ENCODE measurements around the gene CBFA2T2.
"Not testable (repeated sequence)": the region's sequence is repeated elsewhere in the genome, so short reads cannot be mapped to it uniquely, and the experiment has no call there.

The CBFA2T2 gene

DNA sequence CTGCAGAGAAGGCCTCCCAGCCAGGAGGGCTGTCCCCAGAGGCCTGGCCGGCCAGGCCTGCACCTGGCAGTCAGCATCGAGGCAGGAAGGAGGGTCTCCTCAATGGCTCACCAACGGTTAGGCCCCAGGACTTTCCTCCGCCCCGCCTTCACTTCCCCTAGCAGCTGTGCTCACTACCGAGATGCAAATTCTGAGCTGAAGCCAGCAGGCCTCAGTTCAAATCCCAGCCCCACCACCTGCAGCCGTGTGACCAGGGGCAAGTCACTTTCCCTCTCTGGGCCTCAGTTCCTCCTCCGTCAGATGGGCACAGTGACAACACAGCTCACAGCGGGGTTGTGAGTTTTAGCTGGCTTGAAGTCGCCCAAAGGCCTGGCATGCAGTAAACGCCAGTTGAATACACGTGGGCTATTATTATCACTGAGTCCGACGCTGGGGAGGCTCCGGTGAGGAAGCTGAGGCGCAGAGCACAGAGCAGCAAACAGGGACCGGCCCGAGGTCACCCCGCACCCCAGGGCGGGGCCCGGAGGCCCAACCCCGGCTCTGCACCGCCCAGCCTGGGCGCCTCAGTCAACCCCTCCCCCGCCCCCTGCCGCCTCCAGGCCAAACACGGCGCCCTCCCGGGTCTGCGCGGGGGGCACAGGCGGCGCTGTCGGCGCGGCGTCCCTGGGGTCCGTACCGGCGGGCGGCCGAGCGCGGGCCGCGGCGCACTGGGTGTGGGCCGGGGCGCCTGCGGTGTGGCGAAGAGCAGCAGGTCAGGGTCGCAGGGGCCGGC is 195.6 kb downstream of the CBFA2T2 start:
- DNase-seq, result peak; percentile 65

DNA sequence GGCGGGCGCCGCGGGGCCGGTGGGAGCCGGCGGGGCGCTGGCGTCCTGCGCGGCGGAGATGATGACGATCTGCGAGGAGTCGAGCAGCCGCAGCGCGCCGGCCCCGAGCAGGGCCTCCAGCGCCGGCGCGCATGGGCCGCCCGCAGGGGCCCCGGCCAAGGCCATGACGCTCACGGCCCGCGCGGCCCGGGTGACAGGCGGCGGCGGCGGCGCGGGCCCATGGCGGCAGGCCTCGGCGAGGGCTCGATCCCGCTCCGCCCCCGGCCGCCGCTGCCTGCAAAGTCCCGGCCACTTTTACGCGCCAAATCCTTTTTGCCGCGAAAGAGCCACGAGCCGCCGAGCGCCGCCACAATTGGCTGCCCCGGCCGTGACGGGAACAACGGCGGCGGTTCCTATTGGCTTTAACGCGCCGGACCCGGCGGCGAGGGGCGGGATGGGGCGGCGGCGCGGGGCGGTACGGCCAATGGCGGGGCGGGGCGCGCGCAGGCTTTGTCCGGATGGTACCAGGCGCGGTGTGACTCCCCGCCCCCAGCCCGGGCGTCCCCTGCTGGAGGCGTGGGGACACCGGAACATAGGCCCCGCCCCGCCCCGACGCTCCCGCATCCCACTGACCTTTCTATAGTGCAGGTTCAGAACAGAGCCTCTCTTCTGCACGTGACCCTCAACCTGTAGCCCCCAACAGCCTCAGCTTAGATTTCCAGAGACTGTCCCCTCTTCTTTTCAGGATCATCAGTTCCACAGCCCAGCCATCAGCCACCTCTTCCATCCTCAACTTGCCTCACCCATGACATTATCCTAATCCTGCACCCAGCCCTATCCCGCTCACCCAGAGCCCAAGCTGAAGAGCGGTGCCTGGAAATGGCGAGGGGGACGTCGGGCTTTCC is 196.4 kb downstream of the CBFA2T2 start, which contains the start of gene E2F1:
Gene E2F1, minus strand, starts transcription at position 286 of the 884 bp plus-strand sequence. Its CDS starts 121 bp downstream, at position 165.
- peak; percentile 96 for DNase-seq

DNA sequence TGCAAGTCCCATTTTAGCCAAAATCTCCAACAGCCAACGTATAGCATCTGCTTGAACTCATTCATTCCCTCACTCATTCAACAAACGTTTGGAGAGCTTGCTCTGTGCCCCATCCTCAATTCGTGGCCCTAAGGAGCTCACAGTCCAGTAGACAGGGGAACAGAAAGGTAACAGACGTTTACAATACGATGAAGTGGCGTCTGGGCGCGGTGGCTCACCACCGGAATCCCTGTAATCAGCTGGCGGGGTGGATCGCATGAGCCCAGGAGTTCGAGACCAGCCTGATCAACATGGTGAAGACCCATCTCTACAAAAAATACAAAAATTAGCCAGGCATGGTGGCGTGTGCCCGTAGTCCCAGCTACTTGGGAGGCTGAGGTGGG is 197.1 kb downstream of the CBFA2T2 start:
- no peak for DNase-seq

DNA sequence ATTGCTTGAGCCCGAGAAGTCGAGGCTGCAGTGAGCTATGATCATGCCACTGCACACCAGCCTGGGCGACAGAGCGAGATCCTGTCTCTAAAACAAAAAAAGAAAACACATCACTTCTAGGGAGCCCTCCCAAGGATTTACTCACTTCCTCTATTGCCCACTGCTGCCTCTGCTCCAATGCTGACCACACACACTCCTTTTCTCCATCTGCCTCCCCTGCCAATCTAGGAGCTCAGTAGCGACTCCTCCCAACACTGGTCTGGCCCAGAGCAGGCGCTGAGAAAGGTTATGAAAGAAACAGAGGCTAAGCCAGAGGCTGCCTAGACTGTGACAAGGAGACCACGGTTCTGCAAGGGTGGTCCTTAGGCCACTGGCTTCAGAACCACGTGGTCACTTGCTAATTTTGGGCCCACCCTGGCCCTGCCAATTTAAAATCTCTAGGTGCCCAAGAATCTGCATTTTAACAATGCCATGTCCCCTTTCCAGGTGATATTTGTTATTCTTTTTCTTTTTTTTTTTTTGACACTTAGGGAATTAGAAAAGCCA is 197.5 kb downstream of the CBFA2T2 start:
- no peak for DNase-seq

DNA sequence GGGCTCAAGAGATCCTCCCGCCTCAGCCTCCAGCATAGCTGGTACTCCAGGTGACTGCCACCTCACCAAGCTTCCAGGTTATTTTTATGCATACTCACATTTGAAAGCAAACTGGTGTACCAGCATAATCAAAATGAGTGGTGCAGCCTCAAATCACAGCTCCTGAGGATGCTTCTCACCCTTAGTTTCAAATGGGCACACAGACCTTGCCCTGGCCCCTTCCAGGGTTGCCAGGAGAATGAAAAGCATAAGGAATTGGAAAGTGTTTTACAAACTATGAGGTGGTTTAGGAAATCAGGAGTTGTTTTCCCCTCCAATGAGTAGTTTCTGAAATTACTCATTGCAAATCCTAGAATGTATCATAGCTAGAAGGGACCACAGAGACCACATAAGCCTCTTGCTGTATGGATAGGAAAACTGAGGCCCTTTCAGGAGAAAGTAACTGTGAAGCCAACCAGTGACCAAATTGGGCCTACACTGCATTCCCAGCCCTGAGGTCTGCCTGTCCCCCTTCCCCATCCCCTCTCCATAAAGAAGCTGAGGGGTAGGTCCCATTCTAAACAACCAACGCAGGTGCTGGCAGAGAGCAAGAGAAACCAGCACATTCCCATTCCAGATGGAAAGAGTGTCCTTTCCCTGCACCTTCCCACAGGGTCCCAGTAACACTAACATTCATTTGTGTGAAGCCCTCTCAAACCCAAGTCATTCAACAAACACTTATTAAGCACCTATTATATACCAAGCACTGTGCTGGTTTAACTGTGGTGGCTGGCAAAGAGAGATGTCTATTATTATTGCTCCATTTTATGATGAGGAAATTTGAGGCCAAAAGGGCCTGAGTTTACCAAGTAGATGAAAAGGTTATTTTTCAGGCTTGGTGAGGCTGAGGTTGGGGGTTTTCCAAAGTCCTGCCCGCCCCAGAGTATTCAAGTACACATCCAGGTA is 198.4 kb downstream of the CBFA2T2 start:
- no peak for DNase-seq

GRCh38 chr20:33688938-33689424 is 199.1 kb downstream of the CBFA2T2 start:
- no peak for DNase-seq

DNA sequence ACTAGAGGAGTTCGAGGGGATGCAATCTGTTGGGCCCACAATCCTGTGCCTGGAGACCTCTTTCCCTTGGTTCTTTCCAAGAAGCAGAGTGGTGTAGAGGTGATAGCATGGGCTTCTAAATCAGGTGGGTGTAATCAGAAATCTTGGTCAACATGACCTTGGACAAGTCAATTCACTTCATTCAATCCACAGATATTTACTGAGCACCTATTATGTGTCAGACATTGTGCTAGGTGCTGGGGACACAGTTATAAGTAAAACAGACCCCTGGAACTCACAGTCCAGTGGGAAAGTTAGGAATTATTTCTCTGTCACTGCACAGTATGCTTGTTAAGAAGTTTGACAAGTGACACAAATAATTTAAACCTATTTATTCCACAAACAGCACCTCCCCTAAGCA is 199.6 kb downstream of the CBFA2T2 start:
- no peak for DNase-seq

DNA sequence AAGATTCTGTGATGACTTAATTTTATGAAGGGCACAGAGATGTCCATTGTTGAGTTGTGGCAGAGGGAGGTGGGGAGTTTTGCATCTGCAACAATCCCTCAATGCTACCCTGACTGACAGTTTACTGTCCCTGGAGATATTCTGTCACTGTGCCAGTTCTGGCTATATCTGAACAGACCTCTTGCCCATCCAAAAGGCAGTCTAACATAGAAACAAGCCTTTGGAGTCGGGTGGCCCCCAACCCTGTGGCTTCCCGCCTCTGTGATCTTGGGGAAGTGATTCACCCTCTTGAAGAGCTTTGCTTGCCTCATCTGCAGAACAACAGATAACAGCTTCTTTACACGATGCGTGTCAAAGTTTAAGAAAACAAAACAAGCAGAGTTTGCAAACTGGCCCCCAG is 200.1 kb downstream of the CBFA2T2 start:
- no peak for DNase-seq

DNA sequence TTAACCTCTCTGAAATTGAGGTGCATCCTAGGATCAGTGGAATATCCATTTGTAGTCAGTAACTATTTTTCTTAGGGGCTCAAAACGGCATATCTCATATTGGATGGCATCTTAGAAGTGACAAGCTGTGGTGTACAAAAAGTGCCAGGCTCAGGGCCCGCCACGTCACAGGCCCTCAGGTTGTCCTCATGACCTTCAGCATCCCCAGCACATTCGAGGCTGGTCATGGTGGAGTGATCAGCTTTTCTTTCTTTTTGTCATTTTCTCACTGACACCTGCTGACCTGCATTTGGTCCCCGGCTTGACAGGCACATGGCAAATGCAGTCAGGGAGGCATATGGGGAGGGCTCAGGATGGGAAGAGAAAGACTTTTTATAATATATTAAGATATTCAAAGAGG is 203.4 kb downstream of the CBFA2T2 start:
- no peak for DNase-seq

DNA sequence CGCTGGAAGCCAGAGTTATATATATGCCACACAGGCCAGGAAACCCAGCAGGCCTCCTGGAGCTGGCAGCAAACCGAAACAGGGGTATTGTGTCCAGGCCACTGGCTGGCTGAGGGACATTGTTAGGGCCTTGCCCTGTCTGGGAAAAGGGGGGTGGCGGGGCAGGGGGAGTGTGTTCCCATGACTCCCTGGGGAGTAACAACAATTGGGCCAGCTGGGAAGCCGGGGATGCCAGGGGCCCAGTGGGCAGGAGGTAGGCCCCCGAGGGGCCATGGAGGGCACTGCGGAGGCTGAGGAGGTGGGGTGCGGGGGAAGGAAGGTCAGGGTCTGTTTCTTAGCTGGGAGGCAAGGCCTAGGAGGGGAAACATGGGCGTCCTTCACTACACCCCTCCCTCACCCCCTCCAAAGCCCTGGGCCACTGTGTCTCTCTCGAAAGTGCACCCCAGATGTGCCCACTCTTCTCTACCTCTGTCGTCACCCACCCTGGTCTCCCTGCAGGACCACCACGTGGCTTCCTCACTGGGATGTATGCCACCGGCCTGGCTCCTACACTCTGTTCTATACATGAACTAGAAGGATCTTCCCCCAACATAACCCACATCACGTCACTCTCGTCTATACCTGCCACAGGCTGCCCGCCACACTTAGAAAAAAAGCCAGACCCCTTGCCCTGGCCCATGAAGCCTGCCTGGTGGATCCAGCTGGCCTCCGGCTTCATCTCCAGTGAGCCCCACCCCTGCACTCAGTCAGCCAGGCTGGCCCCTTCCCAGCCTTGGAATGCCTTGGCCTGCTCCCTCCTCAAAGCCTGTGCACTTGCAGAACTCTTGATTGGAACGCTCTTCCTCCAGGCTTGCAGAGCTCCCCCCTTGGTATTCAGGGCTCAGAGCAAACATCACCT is 204.1 kb downstream of the CBFA2T2 start:
- peak; percentile 78 for DNase-seq

GRCh38 chr20:33694639-33695012 is 204.7 kb downstream of the CBFA2T2 start:
- no peak for DNase-seq

DNA sequence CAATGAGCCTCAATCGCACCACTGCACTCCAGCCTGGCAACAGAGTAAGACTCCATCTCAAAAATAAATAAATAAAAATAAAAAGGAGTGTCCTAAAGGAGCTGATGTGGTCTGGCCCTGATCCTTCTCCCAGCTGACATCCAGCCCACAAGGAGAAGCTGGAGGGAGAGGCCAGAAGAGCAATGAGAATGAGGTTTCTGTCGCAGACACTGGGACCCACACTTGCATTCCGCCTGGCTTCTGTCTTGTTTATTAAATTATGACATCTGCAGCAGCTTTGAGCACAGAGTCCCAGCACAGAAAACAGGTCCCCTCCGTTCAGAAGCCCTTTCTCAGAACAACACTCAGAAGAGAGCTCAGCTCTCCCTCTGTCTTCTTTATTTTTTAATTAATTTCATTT is 206.6 kb downstream of the CBFA2T2 start:
- no peak for DNase-seq

GRCh38 chr20:33697129-33697528 is 207.2 kb downstream of the CBFA2T2 start:
- peak; percentile 62 for DNase-seq

DNA sequence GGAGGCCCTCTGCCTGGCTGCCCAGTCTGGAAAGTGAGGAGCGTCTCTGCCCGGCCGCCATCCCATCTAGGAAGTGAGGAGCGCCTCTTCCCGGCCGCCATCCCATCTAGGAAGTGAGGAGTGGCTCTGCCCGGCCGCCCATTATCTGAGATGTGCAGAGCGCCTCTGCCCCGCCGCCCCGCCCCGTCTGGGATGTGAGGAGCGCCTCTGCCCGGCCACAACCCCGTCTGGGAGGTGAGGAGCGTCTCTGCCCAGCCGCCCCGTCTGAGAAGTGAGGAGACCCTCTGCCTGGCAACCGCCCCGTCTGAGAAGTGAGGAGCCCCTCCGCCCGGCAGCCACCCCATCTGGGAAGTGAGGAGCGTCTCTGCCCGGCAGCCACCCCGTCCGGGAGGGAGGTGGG is 209.1 kb downstream of the CBFA2T2 start:
- DNase-seq, result not testable (repeated sequence)
